Esophagus (tissue), 2 donors: ENCODE data around the gene PPP1R1C. TPM values are rescaled to one million over a fixed set of nuclear protein-coding genes. Genes with fewer than 3 reads are reported as not detected.

Experiments
- H3K27ac ChIP-seq, 2 donors: one replicate each; pipeline ENCODE4 v1.5.1; 2013; ENCODE audit warnings: low read depth in 2 of 2, mild to moderate bottlenecking in 2 of 2, inconsistent platforms in 1 of 2, low read length in 1 of 2, moderate library complexity in 1 of 2
- H3K27me3 ChIP-seq, 2 donors: one replicate each; pipeline ENCODE4 v1.6.1; 2013; ENCODE audit warnings: low read length in 2 of 2, control low read depth in 1 of 2, mild to moderate bottlenecking in 1 of 2; ENCODE audit not compliant: insufficient read depth in 2 of 2, control insufficient read depth in 1 of 2
- H3K36me3 ChIP-seq, 2 donors: one replicate each; pipeline ENCODE4 v1.6.1; 2013; ENCODE audit warnings: low read length in 1 of 2; ENCODE audit not compliant: control insufficient read depth in 2 of 2, insufficient read depth in 2 of 2
- H3K4me1 ChIP-seq, 2 donors: one replicate each; pipeline ENCODE4 v1.6.1; 2013; ENCODE audit warnings: low read length in 1 of 2; ENCODE audit not compliant: control insufficient read depth in 2 of 2, insufficient read depth in 2 of 2
- H3K4me3 ChIP-seq, 2 donors: one replicate each; pipeline ENCODE4 v1.5.1; 2013; ENCODE audit warnings: low read length in 2 of 2, mild to moderate bottlenecking in 2 of 2, low read depth in 1 of 2, moderate library complexity in 1 of 2
- H3K9me3 ChIP-seq, 2 donors: one replicate each; pipeline ENCODE4 v1.6.1; 2013; ENCODE audit warnings: mild to moderate bottlenecking in 2 of 2, low read depth in 1 of 2, low read length in 1 of 2, moderate library complexity in 1 of 2; ENCODE audit not compliant: control insufficient read depth in 2 of 2, insufficient read depth in 1 of 2
- WGBS, 2 donors: extraction: QIAGEN DNeasy Blood & Tissue Kit; methylation state at CpG; one replicate each; pipeline ENCODE4 v1.1.7; 2013; 5-methylcytosine and 5-hydroxymethylcytosine counted together
- polyA plus RNA-seq, 2 donors: library from polyadenylated mRNA; stranded (reverse); fragments of 200-250 nt; gene quantifications; one replicate each; pipeline ENCODE4 v1.2.3, GENCODE V29; 2013
- donor health status: healthy with polysubstance abuse.
- donor health status: Bipolar disorder and iron deficiency.

PPP1R1C gene
- polyA plus RNA-seq, 2 donors: 1.1 to 1.4 TPM

DNA sequence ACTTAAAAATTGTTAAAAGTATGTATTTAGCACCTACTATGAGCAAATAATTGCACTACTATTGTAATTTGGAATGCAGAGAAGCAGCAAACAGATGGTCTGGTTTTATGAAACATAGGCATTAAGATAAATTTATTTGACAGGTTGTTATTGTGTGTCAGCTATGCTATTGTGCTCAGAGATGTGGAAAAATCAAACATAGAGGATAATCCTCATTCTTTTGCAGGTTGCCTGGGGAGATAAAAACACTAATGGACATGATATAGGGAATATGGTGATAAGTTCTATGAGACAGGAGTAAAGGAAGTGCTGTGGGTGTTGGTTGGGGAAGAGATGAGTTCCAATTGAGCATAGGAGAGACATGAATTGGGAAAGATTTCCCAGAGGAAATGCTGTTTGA lies 71.3 kb downstream of the PPP1R1C start:
- no peaks in the 10 kb centered on the region for H3K9me3 ChIP-seq
- no peak overlapping the region for H3K27ac ChIP-seq
- no peak overlapping the region for H3K4me3 ChIP-seq
- H3K36me3 ChIP-seq: no peaks in the 10 kb centered on the region
- H3K4me1 ChIP-seq: no peaks in the 10 kb centered on the region
- no peaks in the 10 kb centered on the region for H3K27me3 ChIP-seq

GRCh38 chr2:182058056-182058455 lies 72.4 kb downstream of the PPP1R1C start:
- Histone ChIP-seq H3K27ac (no peak overlapping the region), H3K9me3 (no peaks in the 10 kb centered on the region), H3K27me3 (no peaks in the 10 kb centered on the region), H3K4me1 (no peaks in the 10 kb centered on the region), H3K36me3 (no peaks in the 10 kb centered on the region), H3K4me3 (no peak overlapping the region)
- WGBS, 2 donors: 86 to 88% methylated on average over 1 of the region's 1 CpG

GRCh38 chr2:182061739-182062138 lies 76.1 kb downstream of the PPP1R1C start:
- no peaks in the 10 kb centered on the region for H3K27me3 ChIP-seq
- no peaks in the 10 kb centered on the region for H3K9me3 ChIP-seq
- H3K4me1 ChIP-seq: no peaks in the 10 kb centered on the region
- no peak overlapping the region for H3K27ac ChIP-seq
- no peaks in the 10 kb centered on the region for H3K36me3 ChIP-seq
- no peak overlapping the region for H3K4me3 ChIP-seq
- WGBS, 2 donors: 48 to 63% methylated on average over 1 of the region's 1 CpG

GRCh38 chr2:182062329-182062972 lies 76.8 kb downstream of the PPP1R1C start:
- Histone ChIP-seq H3K4me3 (no peak overlapping the region), H3K27ac (no peak overlapping the region), H3K4me1 (no peaks in the 10 kb centered on the region), H3K27me3 (no peaks in the 10 kb centered on the region), H3K9me3 (no peaks in the 10 kb centered on the region), H3K36me3 (no peaks in the 10 kb centered on the region)
- 55 to 59% methylated on average over 3 of the region's 3 CpGs for WGBS, 2 donors

DNA sequence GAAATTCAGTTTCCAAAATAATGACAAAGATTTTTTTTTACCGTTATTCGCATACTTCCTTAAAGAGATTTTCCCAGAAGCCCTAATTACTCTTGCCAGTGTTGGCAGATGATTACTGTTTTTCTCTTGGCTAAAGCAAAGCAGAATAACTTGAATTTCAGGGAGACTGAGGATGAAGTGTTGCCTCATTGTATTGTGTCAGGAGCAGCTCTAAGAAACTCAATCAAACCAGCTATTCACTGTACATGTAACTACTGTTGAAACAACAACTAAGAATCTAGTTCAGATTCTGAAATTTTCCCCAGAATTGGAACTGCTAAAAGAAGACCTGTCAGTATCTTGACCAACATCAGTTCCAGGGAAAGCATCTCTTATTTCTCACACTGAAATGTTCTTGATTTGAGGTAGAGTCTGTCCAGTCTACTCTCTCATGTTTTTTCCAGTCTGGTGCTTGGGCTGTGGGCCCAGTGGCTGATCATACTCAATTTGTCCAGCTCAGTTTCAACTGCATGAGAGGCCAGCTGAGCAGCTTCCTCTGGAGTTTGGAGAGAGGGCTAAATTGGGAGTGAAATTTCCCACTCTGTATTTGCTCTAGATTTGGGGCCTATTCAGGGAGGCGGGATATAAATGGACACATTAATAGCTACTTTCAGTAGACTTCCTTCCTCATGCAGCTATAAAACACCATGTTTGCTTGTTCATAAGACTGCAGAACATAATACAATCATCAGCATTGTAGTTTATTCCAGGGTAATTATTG lies 78.5 kb downstream of the PPP1R1C start:
- 58 to 75% methylated on average over 3 of the region's 3 CpGs for WGBS, 2 donors
- no peaks in the 10 kb centered on the region for H3K9me3 ChIP-seq
- no peaks in the 10 kb centered on the region for H3K4me1 ChIP-seq
- H3K27ac ChIP-seq: no peak overlapping the region
- H3K36me3 ChIP-seq: no peaks in the 10 kb centered on the region
- no peaks in the 10 kb centered on the region for H3K27me3 ChIP-seq
- no peak overlapping the region for H3K4me3 ChIP-seq

- 52 to 55% methylated on average over 2 of the region's 2 CpGs for WGBS, 2 donors
- H3K36me3 ChIP-seq: no peaks in the 10 kb centered on the region
- H3K27me3 ChIP-seq: no peaks in the 10 kb centered on the region
- H3K4me1 ChIP-seq: no peaks in the 10 kb centered on the region
- H3K9me3 ChIP-seq: no peaks in the 10 kb centered on the region
- H3K27ac ChIP-seq: no peak overlapping the region
- H3K4me3 ChIP-seq: no peak overlapping the region
These were observed 80.9 kb downstream of the PPP1R1C start for GRCh38 chr2:182066400-182067087.

- H3K9me3 ChIP-seq: no peaks in the 10 kb centered on the region
- no peaks in the 10 kb centered on the region for H3K4me1 ChIP-seq
- no peaks in the 10 kb centered on the region for H3K36me3 ChIP-seq
- 96 to 98% methylated on average over 5 of the region's 5 CpGs for WGBS, 2 donors
- no peaks in the 10 kb centered on the region for H3K27me3 ChIP-seq
- no peak overlapping the region for H3K4me3 ChIP-seq
- H3K27ac ChIP-seq: no peak overlapping the region
These were observed 81.7 kb downstream of the PPP1R1C start for GRCh38 chr2:182067393-182067792.

- Histone ChIP-seq H3K27ac (no peak overlapping the region), H3K36me3 (no peaks in the 10 kb centered on the region), H3K4me1 (no peaks in the 10 kb centered on the region), H3K4me3 (no peak overlapping the region), H3K27me3 (no peaks in the 10 kb centered on the region), H3K9me3 (no peaks in the 10 kb centered on the region)
- WGBS, 2 donors: 67 to 76% methylated on average over 3 of the region's 3 CpGs
These were observed 83.2 kb downstream of the PPP1R1C start for GRCh38 chr2:182068811-182069210.

- no peaks in the 10 kb centered on the region for H3K4me1 ChIP-seq
- no peaks in the 10 kb centered on the region for H3K36me3 ChIP-seq
- no peaks in the 10 kb centered on the region for H3K27me3 ChIP-seq
- no peak overlapping the region for H3K4me3 ChIP-seq
- no peaks in the 10 kb centered on the region for H3K9me3 ChIP-seq
- H3K27ac ChIP-seq: no peak overlapping the region
These were observed 83.8 kb downstream of the PPP1R1C start for GRCh38 chr2:182069416-182069815.
